Fibroblast of peridontal ligament (primary cell): ENCODE data around the gene GATA3.
A peak's percentile ranks its signal among the peaks of the same experiment; 100 is the strongest.

Experiments
- DNase-seq: peaks from one replicate; pipeline ENCODE4 v3.0.0-alpha.2; 2010; ENCODE audit errors: extremely low read depth

The GATA3 gene

GRCh38 chr10:8037941-8038894 lies 16.3 kb upstream of the GATA3 start:
- DNase-seq: no peak

- no peak for DNase-seq
Observed at GRCh38 chr10:8039321-8039881, 15.1 kb upstream of the GATA3 start.

- DNase-seq: no peak
Observed at GRCh38 chr10:8040651-8041050, 13.8 kb upstream of the GATA3 start.

GRCh38 chr10:8041284-8041991 lies 13.1 kb upstream of the GATA3 start:
- DNase-seq: no peak

GRCh38 chr10:8041992-8042720 lies 12.3 kb upstream of the GATA3 start:
- no peak for DNase-seq

- no peak for DNase-seq
Observed at GRCh38 chr10:8042721-8043568, 11.5 kb upstream of the GATA3 start.

GRCh38 chr10:8043569-8044306 lies 10.8 kb upstream of the GATA3 start:
- no peak for DNase-seq

- DNase-seq: no peak
Observed at GRCh38 chr10:8044331-8044907, 10.1 kb upstream of the GATA3 start.

GRCh38 chr10:8044908-8045725 lies 9.4 kb upstream of the GATA3 start:
- DNase-seq: no peak

- DNase-seq: no peak
Observed at GRCh38 chr10:8045726-8046494, 8.6 kb upstream of the GATA3 start.

GRCh38 chr10:8047452-8048280 lies 6.8 kb upstream of the GATA3 start:
- DNase-seq: no peak

GRCh38 chr10:8048281-8049008 lies 6.0 kb upstream of the GATA3 start:
- DNase-seq: no peak

- no peak for DNase-seq
Observed at GRCh38 chr10:8049045-8049864, 5.2 kb upstream of the GATA3 start.

GRCh38 chr10:8049865-8050555 lies 4.5 kb upstream of the GATA3 start:
- no peak for DNase-seq

GRCh38 chr10:8050556-8051108 lies 3.9 kb upstream of the GATA3 start:
- DNase-seq: peak; percentile 25
